ENCODE results near the gene RAB26. TPM values are rescaled to one million over a fixed set of nuclear protein-coding genes. Genes with fewer than 3 reads are reported as not detected.
"Not testable (repeated sequence)": the region's sequence is repeated elsewhere in the genome, so short reads cannot be mapped to it uniquely, and the experiment has no call there.

Gene RAB26
- total and polyA plus RNA-seq, 7 donors, result 0.17 to 1.7 (median 0.32) TPM

- H3K4me3 ChIP-seq; H3K9me3 ChIP-seq; H3K36me3 ChIP-seq (ENCODE audit: insufficient read depth in 1 of 2, low read depth in 1 of 2); H3K27me3 ChIP-seq (ENCODE audit: insufficient read depth in 3 of 3, low read length in 2 of 3); intact Hi-C loops (cut with DNase I): not testable (repeated sequence)
- Histone ChIP-seq H3K27ac (peak overlapping the region; percentile 78), H3K4me1 (peaks cover 45% of the 10 kb centered on the region)
- 20 to 26% (median 26%) methylated on average over 9 of the region's 11 CpGs for WGBS, 3 donors
- DNase-seq (peak; percentile 65 to 81), ATAC-seq (peak; percentile 13 to 60 (median 45))
Measured at GRCh38 chr16:2129251-2129650, 19.2 kb upstream of the RAB26 start.

- H3K36me3 ChIP-seq (ENCODE audit: insufficient read depth in 1 of 2, low read depth in 1 of 2); H3K9me3 ChIP-seq; intact Hi-C loops (cut with DNase I); DNase-seq; H3K27me3 ChIP-seq (ENCODE audit: insufficient read depth in 3 of 3, low read length in 2 of 3); ATAC-seq: not testable (repeated sequence)
- 37 to 54% (median 37%) methylated on average over 21 to 22 of the region's 22 CpGs for WGBS, 3 donors
- peak overlapping the region; percentile 65 for H3K27ac ChIP-seq
- peaks cover 39% of the 10 kb centered on the region for H3K4me1 ChIP-seq
- H3K4me3 ChIP-seq, result peak overlapping the region; percentile 28
Measured at GRCh38 chr16:2129890-2130447, 18.5 kb upstream of the RAB26 start.

GRCh38 chr16:2133797-2134196 lies 14.6 kb upstream of the RAB26 start:
- H3K9me3 ChIP-seq; ATAC-seq; intact Hi-C loops (cut with DNase I); H3K27me3 ChIP-seq (ENCODE audit: insufficient read depth in 3 of 3, low read length in 2 of 3); H3K36me3 ChIP-seq (ENCODE audit: insufficient read depth in 1 of 2, low read depth in 1 of 2): not testable (repeated sequence)
- Histone ChIP-seq H3K4me1 (peaks cover 16% of the 10 kb centered on the region), H3K4me3 (peak overlapping the region; percentile 34), H3K27ac (peak overlapping the region; percentile 66)
- 5 to 42% (median 22%) methylated on average over 3 to 5 of the region's 12 CpGs for WGBS, 3 donors
- DNase-seq, result peak; percentile 63 to 81

GRCh38 chr16:2135071-2135470 lies 13.4 kb upstream of the RAB26 start:
- H3K36me3 ChIP-seq (ENCODE audit: insufficient read depth in 1 of 2, low read depth in 1 of 2); H3K27me3 ChIP-seq (ENCODE audit: insufficient read depth in 3 of 3, low read length in 2 of 3); H3K9me3 ChIP-seq; intact Hi-C loops (cut with DNase I); ATAC-seq: not testable (repeated sequence)
- H3K27ac ChIP-seq, result peak overlapping the region; percentile 80
- peak overlapping the region; percentile 70 for H3K4me3 ChIP-seq
- H3K4me1 ChIP-seq, result peaks cover 14% of the 10 kb centered on the region
- 0 to 2% (median 0%) methylated on average over 15 to 31 of the region's 42 CpGs for WGBS, 3 donors
- DNase-seq, result peak; percentile 57 to 84

- DNase-seq (peak; percentile 98 to 99), ATAC-seq (peak; percentile 73 to 81 (median 76))
- intact Hi-C loops (cut with DNase I); H3K27me3 ChIP-seq (ENCODE audit: insufficient read depth in 3 of 3, low read length in 2 of 3); H3K36me3 ChIP-seq (ENCODE audit: insufficient read depth in 1 of 2, low read depth in 1 of 2); H3K9me3 ChIP-seq: not testable (repeated sequence)
- 1% methylated on average over 27 to 63 of the region's 81 CpGs for WGBS, 3 donors
- peak within 1 kb of the TSS; percentile 70 for H3K4me3 ChIP-seq
- peaks cover 12% of the 10 kb centered on the region for H3K4me1 ChIP-seq
- peak within 1 kb of the TSS; percentile 80 for H3K27ac ChIP-seq
Measured at GRCh38 chr16:2135770-2136490, 12.5 kb upstream of the RAB26 start, which contains the start of gene PKD1. Gene PKD1, minus strand, starts transcription at chr16:2135898. Its CDS starts 209 bp downstream, at chr16:2135689.

GRCh38 chr16:2142942-2143877 lies 5.2 kb upstream of the RAB26 start:
- H3K36me3 ChIP-seq (ENCODE audit: insufficient read depth in 1 of 2, low read depth in 1 of 2), result no peaks in the 10 kb centered on the region
- ATAC-seq (no peak), DNase-seq (no peak)
- 70 to 75% (median 70%) methylated on average over 31 of the region's 31 CpGs for WGBS, 3 donors
- TF ChIP-seq CTCF (IDR thresholded peaks at IDR 0.05), result no peak
- no peaks in the 10 kb centered on the region for H3K9me3 ChIP-seq
- no peak overlapping the region for H3K27ac ChIP-seq
- intact Hi-C loops (cut with DNase I), result no loop called here
- peaks cover 17% of the 10 kb centered on the region for H3K4me1 ChIP-seq
- H3K4me3 ChIP-seq, result no peak overlapping the region
- H3K27me3 ChIP-seq (ENCODE audit: insufficient read depth in 3 of 3, low read length in 2 of 3), result no peaks in the 10 kb centered on the region
